Esophagus muscularis mucosa (tissue), 4 donors: ENCODE data around the gene MTA3. TPM values are rescaled to one million over a fixed set of nuclear protein-coding genes. Genes with fewer than 3 reads are reported as not detected.

Experiments
- DNase-seq: peaks from one replicate; pipeline ENCODE4 v3.0.0-alpha.2; 2017; ENCODE audit errors: extremely low spot score
- H3K27ac ChIP-seq, 4 donors: fragments of 200-600 bp; sonication (generic); replicated peaks in 1 of 4; 1 replicate in 3 of 4; 2 replicates in 1 of 4; pipeline ENCODE4 v1.5.1; 2016 to 2019; ENCODE audit warnings: mild to moderate bottlenecking in 1 of 4
- H3K27me3 ChIP-seq, 4 donors: fragments of 200-600 bp; sonication (generic); one replicate each; pipeline versions ENCODE4 v1.5.1 to v1.6.0; 2016 to 2019
- H3K36me3 ChIP-seq, 4 donors: fragments of 200-600 bp; sonication (generic); one replicate each; pipeline ENCODE4 v1.5.1; 2016 to 2019
- H3K4me1 ChIP-seq, 4 donors: fragments of 200-600 bp; sonication (generic); one replicate each; pipeline ENCODE4 v1.5.1; 2016 to 2019
- H3K4me3 ChIP-seq, 4 donors: fragments of 200-600 bp; sonication (generic); 1 replicate in 2 of 4; 2 replicates in 2 of 4; pipeline ENCODE4 v1.5.1; 2016 to 2019; ENCODE audit warnings: mild to moderate bottlenecking in 4 of 4, moderate library complexity in 1 of 4
- H3K9me3 ChIP-seq, 4 donors: fragments of 200-600 bp; sonication (generic); 1 replicate in 3 of 4; 2 replicates in 1 of 4; pipeline ENCODE4 v1.5.1; 2016 to 2019
- CTCF ChIP-seq, 3 experiments: fragments of 200-600 bp in 2 of 3; fragments of 450-650 bp in 1 of 3; sonication (generic) in 2 of 3; IDR thresholded peaks; one replicate each; pipeline ENCODE4 v1.5.1; 2017 to 2019; ENCODE audit warnings: antibody characterized with exemption in 3 of 3, mild to moderate bottlenecking in 2 of 3, moderate library complexity in 1 of 3
- EP300 ChIP-seq: sonication (generic); formaldehyde crosslinking; IDR thresholded peaks from one replicate; pipeline ENCODE4 v1.6.1; 2017; ENCODE audit warnings: antibody characterized with exemption
- POLR2A ChIP-seq: fragments of 450-650 bp; IDR thresholded peaks from one replicate; pipeline ENCODE4 v1.6.1; 2017; ENCODE audit warnings: antibody characterized with exemption, moderate library complexity, mild to moderate bottlenecking, low read depth
- POLR2AphosphoS5 ChIP-seq, 2 donors: sonication (generic); formaldehyde crosslinking; IDR thresholded peaks; one replicate each; pipeline ENCODE4 v1.6.1; 2017; ENCODE audit warnings: antibody characterized with exemption in 2 of 2
- WGBS: methylation state at CpG from one replicate; pipeline ENCODE4 v1.1.5; 2018; 5-methylcytosine and 5-hydroxymethylcytosine counted together
- intact Hi-C: fragments of 100-400 bp; cut with DNase I; formaldehyde crosslinking; loops from one replicate; pipeline ENCODE4 v1.15.1; 2023
- total RNA-seq, 4 donors: library from RNA; depleted of rRNA; stranded (reverse); fragments of >200 nt; gene quantifications; one replicate each; pipeline versions ENCODE4 v1.1.0 to v1.2.1, GENCODE V29; 2016

Gene MTA3
- total RNA-seq, 4 donors from 2014 or later: 20.5 to 27.7 (median 24.3) TPM

GRCh38 chr2:42781181-42781580 is 212.7 kb downstream of the MTA3 start:
- Histone ChIP-seq H3K9me3 (no peaks in the 10 kb centered on the region), H3K4me1 (peaks cover 0 to 9% (median 2%) of the 10 kb centered on the region in 4 donors), H3K36me3 (peaks cover 0 to 19% (median 0%) of the 10 kb centered on the region in 4 donors), H3K27ac (no peak overlapping the region), H3K4me3 (no peak overlapping the region), H3K27me3 (no peaks in the 10 kb centered on the region)
- no peak for DNase-seq
- TF ChIP-seq CTCF (IDR thresholded peaks at IDR 0.05): no peak
- no peak for TF ChIP-seq POLR2A
- TF ChIP-seq POLR2AphosphoS5 (IDR thresholded peaks at IDR 0.05): no peak
- no peak for TF ChIP-seq EP300
- 90% methylated on average over 1 of the region's 1 CpG for WGBS
- intact Hi-C loops: no loop called here

GRCh38 chr2:42783511-42783910 is 215.1 kb downstream of the MTA3 start:
- H3K4me3 ChIP-seq: no peak overlapping the region
- H3K27me3 ChIP-seq: no peaks in the 10 kb centered on the region
- TF ChIP-seq POLR2A (no peak), CTCF (IDR thresholded peaks at IDR 0.05) (no peak), EP300 (no peak), POLR2AphosphoS5 (IDR thresholded peaks at IDR 0.05) (no peak)
- peaks cover 0 to 6% (median 2%) of the 10 kb centered on the region in 4 donors for H3K4me1 ChIP-seq
- intact Hi-C loops: no loop called here
- H3K9me3 ChIP-seq: no peaks in the 10 kb centered on the region
- 89% methylated on average over 9 of the region's 9 CpGs for WGBS
- DNase-seq: no peak
- H3K27ac ChIP-seq: no peak overlapping the region
- H3K36me3 ChIP-seq: peaks cover 0 to 19% (median 0%) of the 10 kb centered on the region in 4 donors

- Histone ChIP-seq H3K4me1 (peaks cover 0 to 3% (median 0%) of the 10 kb centered on the region in 4 donors), H3K36me3 (peaks cover 0 to 19% (median 0%) of the 10 kb centered on the region in 4 donors), H3K27me3 (no peaks in the 10 kb centered on the region), H3K27ac (no peak overlapping the region), H3K4me3 (no peak overlapping the region), H3K9me3 (no peaks in the 10 kb centered on the region)
- WGBS: 76% methylated on average over 7 of the region's 7 CpGs
- TF ChIP-seq EP300 (no peak), POLR2AphosphoS5 (IDR thresholded peaks at IDR 0.05) (no peak), POLR2A (no peak), CTCF (IDR thresholded peaks at IDR 0.05) (no peak)
- DNase-seq: no peak
- intact Hi-C loops: no loop called here
Measured at GRCh38 chr2:42784204-42784880, 215.9 kb downstream of the MTA3 start.

- H3K36me3 ChIP-seq: peaks cover 0 to 19% (median 0%) of the 10 kb centered on the region in 4 donors
- DNase-seq: no peak
- no peak for TF ChIP-seq POLR2AphosphoS5 (IDR thresholded peaks at IDR 0.05)
- TF ChIP-seq CTCF (IDR thresholded peaks at IDR 0.05): no peak
- TF ChIP-seq POLR2A: no peak
- no peak overlapping the region for H3K4me3 ChIP-seq
- 82% methylated on average over 15 of the region's 15 CpGs for WGBS
- H3K27me3 ChIP-seq: no peaks in the 10 kb centered on the region
- no peak overlapping the region for H3K27ac ChIP-seq
- H3K9me3 ChIP-seq: no peaks in the 10 kb centered on the region
- H3K4me1 ChIP-seq: peaks cover 0 to 13% (median 8%) of the 10 kb centered on the region in 4 donors
- intact Hi-C loops: no loop called here
Measured at GRCh38 chr2:42786561-42787345, 218.3 kb downstream of the MTA3 start.
